ENCODE measurements around the gene GPR156.

DNA sequence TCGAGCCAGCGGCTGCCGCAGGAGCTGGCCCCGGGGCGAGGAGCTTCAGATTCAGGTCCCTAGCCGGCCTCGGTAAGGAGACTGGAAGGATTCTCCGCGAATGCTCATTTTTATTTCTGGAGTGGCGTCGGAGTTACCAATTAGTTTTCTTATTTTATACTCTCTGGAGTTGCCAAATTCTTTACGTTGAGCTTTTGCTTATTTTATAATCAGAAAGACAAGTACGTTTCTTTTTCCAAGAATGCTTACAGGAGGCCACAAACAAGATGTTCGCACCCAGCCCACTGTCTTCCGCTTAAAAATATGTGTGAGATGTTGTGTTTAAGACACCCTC, 453 bp upstream of the GPR156 start:
- TF ChIP-seq, protein P1, sequence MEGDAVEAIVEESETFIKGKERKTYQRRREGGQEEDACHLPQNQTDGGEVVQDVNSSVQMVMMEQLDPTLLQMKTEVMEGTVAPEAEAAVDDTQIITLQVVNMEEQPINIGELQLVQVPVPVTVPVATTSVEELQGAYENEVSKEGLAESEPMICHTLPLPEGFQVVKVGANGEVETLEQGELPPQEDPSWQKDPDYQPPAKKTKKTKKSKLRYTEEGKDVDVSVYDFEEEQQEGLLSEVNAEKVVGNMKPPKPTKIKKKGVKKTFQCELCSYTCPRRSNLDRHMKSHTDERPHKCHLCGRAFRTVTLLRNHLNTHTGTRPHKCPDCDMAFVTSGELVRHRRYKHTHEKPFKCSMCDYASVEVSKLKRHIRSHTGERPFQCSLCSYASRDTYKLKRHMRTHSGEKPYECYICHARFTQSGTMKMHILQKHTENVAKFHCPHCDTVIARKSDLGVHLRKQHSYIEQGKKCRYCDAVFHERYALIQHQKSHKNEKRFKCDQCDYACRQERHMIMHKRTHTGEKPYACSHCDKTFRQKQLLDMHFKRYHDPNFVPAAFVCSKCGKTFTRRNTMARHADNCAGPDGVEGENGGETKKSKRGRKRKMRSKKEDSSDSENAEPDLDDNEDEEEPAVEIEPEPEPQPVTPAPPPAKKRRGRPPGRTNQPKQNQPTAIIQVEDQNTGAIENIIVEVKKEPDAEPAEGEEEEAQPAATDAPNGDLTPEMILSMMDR (IDR thresholded peaks at IDR 0.05; ENCODE audit: low read length): no peak
- no peak for TF ChIP-seq EZH2phosphoT487 (IDR thresholded peaks at IDR 0.05; ENCODE audit: low read length)

All from MM.1S (cell line).